Gastrocnemius medialis (tissue), 4 donors: ENCODE results near the gene SUSD1.

ENCODE experiments used
- CTCF ChIP-seq, 5 experiments: fragments of 450-650 bp in 3 of 5; fragments of 200-600 bp in 2 of 5; sonication (generic) in 2 of 5; IDR thresholded peaks in 4 of 5; conservative IDR thresholded peaks in 1 of 5; 1 replicate in 4 of 5; 2 replicates in 1 of 5; pipeline ENCODE4 v1.5.1; 2016 to 2019; ENCODE audit warnings: antibody characterized with exemption in 5 of 5, mild to moderate bottlenecking in 3 of 5, moderate library complexity in 3 of 5
- POLR2A ChIP-seq, 2 donors: fragments of 450-650 bp; IDR thresholded peaks; one replicate each; pipeline ENCODE4 v1.6.1; 2017; ENCODE audit warnings: antibody characterized with exemption in 2 of 2, mild to moderate bottlenecking in 2 of 2, moderate library complexity in 2 of 2

- TF ChIP-seq CTCF (IDR thresholded peaks at IDR 0.05 in 4 of 5, conservative IDR thresholded peaks at IDR 0.05 in 1 of 5) (no peak), POLR2A (IDR thresholded peaks at IDR 0.05) (no peak)
Measured at GRCh38 chr9:112020680-112021596, 154.2 kb downstream of the SUSD1 start.
